HG02870 (cell line): ENCODE measurements around the gene BRAT1.

Experiments used
- ATAC-seq: cut with Tn5 transposase; IDR thresholded peaks from one replicate; pipeline ENCODE4 v1.9.1; 2021; ENCODE audit warnings: mild to moderate bottlenecking, moderate library complexity; ENCODE audit not compliant: unreplicated experiment

Gene BRAT1

GRCh38 chr7:2500701-2501100 is 54.6 kb downstream of the BRAT1 start:
- ATAC-seq, result no peak

- no peak for ATAC-seq
These were observed 55.4 kb downstream of the BRAT1 start for GRCh38 chr7:2499719-2500430.

GRCh38 chr7:2499181-2499580 is 56.1 kb downstream of the BRAT1 start:
- no peak for ATAC-seq

GRCh38 chr7:2498708-2499107 is 56.6 kb downstream of the BRAT1 start:
- ATAC-seq, result no peak

GRCh38 chr7:2497500-2498336 is 57.6 kb downstream of the BRAT1 start:
- ATAC-seq, result no peak

GRCh38 chr7:2497065-2497464 is 58.3 kb downstream of the BRAT1 start:
- no peak for ATAC-seq

GRCh38 chr7:2496375-2496774 is 58.9 kb downstream of the BRAT1 start:
- no peak for ATAC-seq

- ATAC-seq, result no peak
These were observed 59.7 kb downstream of the BRAT1 start for GRCh38 chr7:2495418-2496299.

- no peak for ATAC-seq
These were observed 60.9 kb downstream of the BRAT1 start for GRCh38 chr7:2494191-2495130.

- no peak for ATAC-seq
These were observed 61.8 kb downstream of the BRAT1 start for GRCh38 chr7:2493205-2494164.

- ATAC-seq, result no peak
These were observed 63.3 kb downstream of the BRAT1 start for GRCh38 chr7:2492038-2492437.

GRCh38 chr7:2490181-2490651 is 65.1 kb downstream of the BRAT1 start:
- no peak for ATAC-seq

GRCh38 chr7:2488681-2489080 is 66.6 kb downstream of the BRAT1 start:
- no peak for ATAC-seq

GRCh38 chr7:2488272-2488645 is 67.1 kb downstream of the BRAT1 start:
- ATAC-seq, result no peak
